WERI-Rb-1 (cell line): Measurements from ENCODE around the gene ARRDC4.

Experiments used
- DNase-seq: peaks from one replicate; pipeline ENCODE4 v3.0.0-alpha.2; 2020
- H3K27ac ChIP-seq: fragments of 250-450 bp; sonication (Bioruptor Pico); 2 replicates; pipeline ENCODE4 v1.5.1; 2020; ENCODE audit warnings: mild to moderate bottlenecking, moderate library complexity
- H3K27me3 ChIP-seq: fragments of 250-450 bp; sonication (Bioruptor Pico); 2 replicates; pipeline ENCODE4 v1.5.1; 2021; ENCODE audit warnings: mild to moderate bottlenecking, low read depth, moderate library complexity; ENCODE audit not compliant: insufficient read depth, severe bottlenecking
- H3K36me3 ChIP-seq: fragments of 250-450 bp; sonication (Bioruptor Pico); 2 replicates; pipeline ENCODE4 v1.5.1; 2020; ENCODE audit warnings: mild to moderate bottlenecking, moderate library complexity
- H3K4me3 ChIP-seq: 2 replicates; pipeline ENCODE4 v1.5.1; 2011; ENCODE audit warnings: low read depth, mild to moderate bottlenecking, control low read depth, low read length
- H3K9me3 ChIP-seq: fragments of 250-450 bp; sonication (Bioruptor Pico); 2 replicates; pipeline ENCODE4 v1.5.1; 2021; ENCODE audit warnings: mild to moderate bottlenecking, moderate library complexity; ENCODE audit not compliant: severe bottlenecking
- CTCF ChIP-seq: IDR thresholded peaks from 2 replicates; pipeline ENCODE4 v1.5.1; 2011; ENCODE audit warnings: low read depth, mild to moderate bottlenecking, control low read depth, inconsistent platforms, low read length

ARRDC4 gene

DNA sequence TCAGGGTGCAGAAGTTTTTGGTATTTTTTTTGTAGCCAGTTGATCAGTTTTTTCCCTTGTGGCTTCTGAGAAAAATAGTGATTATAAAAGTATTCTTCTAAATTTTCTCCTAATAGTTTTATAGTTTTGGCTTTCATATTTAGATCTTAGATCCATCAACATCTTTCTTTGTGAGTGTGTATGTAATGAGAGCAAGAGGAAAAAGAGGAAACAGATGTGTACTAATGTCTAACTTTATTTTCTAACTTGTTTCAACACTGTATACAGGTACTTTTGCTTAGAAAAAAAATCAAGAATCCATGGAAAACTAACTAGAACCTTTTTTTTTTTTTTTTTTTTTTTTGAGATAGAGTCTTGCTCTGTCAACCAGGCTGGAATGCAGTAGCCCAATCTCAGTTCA, 53.1 kb downstream of the ARRDC4 start:
- Histone ChIP-seq H3K4me3 (no peak overlapping the region), H3K27me3 (peaks cover 58% of the 10 kb centered on the region), H3K9me3 (no peaks in the 10 kb centered on the region), H3K36me3 (no peaks in the 10 kb centered on the region), H3K27ac (no peak overlapping the region)
- DNase-seq, result no peak
- no peak for TF ChIP-seq CTCF

GRCh38 chr15:98017150-98017964, 56.9 kb downstream of the ARRDC4 start:
- no peak for DNase-seq
- H3K27ac ChIP-seq, result no peak overlapping the region
- no peaks in the 10 kb centered on the region for H3K36me3 ChIP-seq
- peaks cover 54% of the 10 kb centered on the region for H3K27me3 ChIP-seq
- H3K9me3 ChIP-seq, result no peaks in the 10 kb centered on the region
- no peak overlapping the region for H3K4me3 ChIP-seq
- TF ChIP-seq CTCF, result no peak

DNA sequence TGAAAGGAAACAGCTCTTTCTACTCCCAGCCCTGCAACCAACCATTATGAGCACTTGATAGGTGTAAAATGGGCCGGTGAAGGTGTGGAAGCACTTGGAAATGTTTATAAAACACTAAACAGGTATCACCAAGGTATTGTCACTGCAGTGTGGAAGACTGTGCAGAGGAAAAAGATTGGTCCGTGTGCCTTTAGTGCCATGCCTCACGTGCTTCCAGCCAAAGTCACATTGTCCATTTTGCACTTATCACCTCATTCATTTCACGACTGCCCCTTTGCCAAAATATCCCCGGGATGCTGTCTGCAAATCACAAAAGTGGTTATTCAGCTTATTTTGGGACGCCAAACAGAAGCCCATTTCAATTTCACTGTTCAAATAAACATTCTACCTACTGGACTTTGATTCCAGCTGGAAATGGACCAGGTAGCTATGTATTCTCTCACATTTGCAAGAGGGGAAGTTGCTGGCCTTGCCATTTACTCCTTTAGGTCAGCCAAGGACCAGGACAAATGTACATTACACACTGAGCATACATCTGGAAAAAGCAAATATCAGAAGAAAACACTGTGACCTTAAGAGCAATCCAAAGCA, 58.4 kb downstream of the ARRDC4 start:
- H3K9me3 ChIP-seq, result no peaks in the 10 kb centered on the region
- no peak overlapping the region for H3K4me3 ChIP-seq
- H3K36me3 ChIP-seq, result no peaks in the 10 kb centered on the region
- peaks cover 57% of the 10 kb centered on the region for H3K27me3 ChIP-seq
- DNase-seq, result no peak
- H3K27ac ChIP-seq, result no peak overlapping the region
- no peak for TF ChIP-seq CTCF
